Activated CD4-positive, alpha-beta memory T cell treated with anti-CD3 and anti-CD28 coated beads, Interleukin-2, amount 10 ng/mL, durations not matched to agents 7 days and 5 days (primary cell): ENCODE data around the gene KIRREL1. TPM values are rescaled to one million over a fixed set of nuclear protein-coding genes. Genes with fewer than 3 reads are reported as not detected.

ENCODE experiments used
- CTCF ChIA-PET: fragments of 350-600 bp; sonication (Branson Sonifier 250); formaldehyde crosslinking; loops from one replicate; lab custom pipeline; 2021; ENCODE audit warnings: antibody characterized with exemption, inconsistent platforms; lab: Charles Lee
- POLR2A ChIA-PET: fragments of 350-600 bp; sonication (Branson Sonifier 250); formaldehyde crosslinking; loops from one replicate; lab custom pipeline; 2021; ENCODE audit warnings: antibody characterized with exemption; lab: Charles Lee
- DNase-seq: peaks from one replicate; pipeline ENCODE4 v3.0.0-alpha.2; 2020
- H3K27ac Mint-ChIP-seq: one replicate; pipeline ENCODE4 v1.8.0; 2021; ENCODE audit warnings: mild to moderate bottlenecking, mixed read lengths
- H3K27me3 Mint-ChIP-seq: one replicate; pipeline ENCODE4 v1.8.0; 2021; ENCODE audit warnings: mixed read lengths
- H3K36me3 Mint-ChIP-seq: one replicate; pipeline ENCODE4 v1.8.0; 2021; ENCODE audit warnings: low read depth, mixed read lengths
- H3K4me1 Mint-ChIP-seq: one replicate; pipeline ENCODE4 v1.8.0; 2021; ENCODE audit warnings: mixed read lengths
- H3K4me3 Mint-ChIP-seq: one replicate; pipeline ENCODE4 v1.8.0; 2021; ENCODE audit warnings: mild to moderate bottlenecking, mixed read lengths
- H3K9me3 Mint-ChIP-seq: one replicate; pipeline ENCODE4 v1.8.0; 2021; ENCODE audit warnings: mixed read lengths
- total RNA-seq, 2 experiments: library from RNA; stranded (reverse); gene quantifications; one replicate each; pipeline ENCODE4 v1.2.3, GENCODE V29; 2021

The KIRREL1 gene
- total RNA-seq, 2 experiments from 2014 or later: not detected

DNA sequence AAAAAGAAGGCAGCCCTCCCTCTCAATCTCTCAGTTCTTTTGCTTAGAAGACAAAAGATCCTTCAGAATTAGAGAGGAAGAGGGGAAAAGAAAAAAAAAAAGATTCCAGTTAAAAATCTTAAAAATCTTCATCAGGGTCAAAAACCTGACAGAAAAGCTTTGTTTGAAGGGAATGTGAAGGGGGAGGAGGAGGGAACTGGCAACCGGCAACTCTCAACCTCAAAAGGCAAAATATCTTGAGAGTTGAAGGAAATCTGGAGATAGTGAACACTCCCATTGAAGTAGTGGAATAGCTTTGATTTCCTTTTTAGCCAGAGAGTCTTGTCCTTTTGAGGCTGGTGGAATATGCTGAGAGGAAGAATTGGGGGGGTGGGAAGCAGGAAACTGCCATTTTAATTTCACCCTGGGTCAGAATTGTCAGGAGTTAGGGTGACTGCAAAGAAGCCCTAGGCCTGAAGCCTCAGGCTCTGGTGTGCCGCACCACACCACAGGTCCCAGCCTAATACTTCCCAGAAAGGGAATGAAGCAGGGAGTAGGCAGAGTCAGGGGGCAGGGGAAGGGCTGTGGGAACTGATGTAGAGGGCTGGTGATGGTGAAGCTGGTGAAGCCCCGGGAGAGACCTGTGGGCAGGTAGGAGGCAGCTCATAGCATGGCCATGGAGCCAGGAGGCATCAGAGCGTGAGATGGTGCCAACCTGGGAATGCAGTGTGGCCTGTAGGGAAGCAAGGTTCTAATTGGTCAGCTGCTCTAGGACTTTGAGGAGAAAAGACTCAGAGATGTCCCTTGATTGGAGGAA is 24.6 kb downstream of the KIRREL1 start:
- no peak overlapping the region for H3K27ac Mint-ChIP-seq
- no peaks in the 10 kb centered on the region for H3K36me3 Mint-ChIP-seq
- POLR2A ChIA-PET: no interaction called here
- no peak overlapping the region for H3K4me3 Mint-ChIP-seq
- no peaks in the 10 kb centered on the region for H3K9me3 Mint-ChIP-seq
- H3K27me3 Mint-ChIP-seq: peaks cover 35% of the 10 kb centered on the region
- CTCF ChIA-PET: interaction anchor here (0.7 kb wide), 1 partner anchor 532 kb away, joined by 3 read pairs; no protein-coding TSS in a partner anchor
- no peaks in the 10 kb centered on the region for H3K4me1 Mint-ChIP-seq
- DNase-seq: no peak

DNA sequence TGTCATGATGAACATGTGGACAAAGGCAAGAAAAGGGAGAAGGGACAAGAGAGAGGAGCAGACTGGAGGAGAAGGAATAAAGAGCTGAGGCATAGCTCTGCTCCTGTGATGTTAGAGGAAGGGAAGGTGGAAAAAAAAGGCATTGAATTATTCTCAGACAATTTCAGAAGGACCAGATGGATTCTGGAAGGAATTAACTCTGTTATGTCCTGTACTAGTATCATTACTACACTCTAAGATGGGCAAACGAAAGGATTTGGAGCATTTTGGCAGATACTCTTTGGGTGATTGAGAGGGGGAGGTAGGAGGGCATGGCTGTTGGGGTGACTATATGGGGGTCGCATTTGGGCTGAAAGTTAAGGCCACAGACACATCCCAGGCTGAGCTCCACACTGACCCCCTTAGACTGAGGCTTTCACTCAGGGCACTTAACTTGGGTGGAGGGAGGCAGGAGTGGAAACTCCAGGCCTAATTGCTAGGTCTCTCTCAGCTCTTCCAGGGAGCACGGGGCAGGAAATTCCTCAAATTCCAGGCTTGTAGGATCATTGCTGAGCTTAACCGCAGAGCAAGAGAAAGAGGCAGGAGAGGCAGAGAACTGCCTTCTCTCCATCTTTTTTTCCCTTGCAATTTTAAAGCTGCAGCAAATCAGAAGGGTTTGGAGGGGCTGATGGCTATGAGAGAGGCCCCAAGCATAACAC is 25.9 kb downstream of the KIRREL1 start:
- no peak for DNase-seq
- no peaks in the 10 kb centered on the region for H3K36me3 Mint-ChIP-seq
- no peak overlapping the region for H3K4me3 Mint-ChIP-seq
- no peaks in the 10 kb centered on the region for H3K9me3 Mint-ChIP-seq
- H3K27ac Mint-ChIP-seq: no peak overlapping the region
- CTCF ChIA-PET: no interaction called here
- no peaks in the 10 kb centered on the region for H3K4me1 Mint-ChIP-seq
- POLR2A ChIA-PET: no interaction called here
- peaks cover 31% of the 10 kb centered on the region for H3K27me3 Mint-ChIP-seq

DNA sequence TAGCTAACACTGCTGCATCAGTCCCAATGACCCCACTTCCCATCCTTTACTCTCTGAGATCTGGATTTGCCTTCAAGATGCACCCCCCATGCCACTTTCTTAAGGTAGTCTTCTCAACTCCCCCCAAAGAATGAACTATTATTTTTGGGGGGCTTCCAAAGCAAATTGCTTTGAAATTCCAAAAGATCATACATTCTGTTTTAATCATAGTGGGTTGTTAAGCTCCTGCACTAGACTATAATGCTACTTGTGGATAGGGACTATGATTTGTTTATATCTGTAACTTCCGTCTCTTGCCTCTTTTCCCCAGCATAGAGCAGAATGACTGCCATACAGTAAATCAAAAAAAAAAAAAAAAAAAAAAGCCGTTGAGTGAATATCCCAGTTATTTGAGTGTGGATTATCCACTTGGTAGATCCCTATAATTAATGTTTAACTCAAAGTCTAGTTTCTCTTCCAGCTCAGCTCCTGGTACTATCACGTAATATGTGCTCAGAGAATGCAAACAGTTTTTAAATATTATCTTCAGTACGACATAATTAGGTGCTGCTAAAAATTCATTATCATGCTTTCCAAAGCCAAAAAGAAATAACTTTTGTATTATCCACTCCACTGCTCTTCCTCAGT is 26.9 kb downstream of the KIRREL1 start:
- H3K4me1 Mint-ChIP-seq: no peaks in the 10 kb centered on the region
- peaks cover 28% of the 10 kb centered on the region for H3K27me3 Mint-ChIP-seq
- DNase-seq: no peak
- H3K27ac Mint-ChIP-seq: no peak overlapping the region
- H3K4me3 Mint-ChIP-seq: no peak overlapping the region
- no peaks in the 10 kb centered on the region for H3K36me3 Mint-ChIP-seq
- ChIA-PET CTCF (no interaction called here), POLR2A (no interaction called here)
- no peaks in the 10 kb centered on the region for H3K9me3 Mint-ChIP-seq

DNA sequence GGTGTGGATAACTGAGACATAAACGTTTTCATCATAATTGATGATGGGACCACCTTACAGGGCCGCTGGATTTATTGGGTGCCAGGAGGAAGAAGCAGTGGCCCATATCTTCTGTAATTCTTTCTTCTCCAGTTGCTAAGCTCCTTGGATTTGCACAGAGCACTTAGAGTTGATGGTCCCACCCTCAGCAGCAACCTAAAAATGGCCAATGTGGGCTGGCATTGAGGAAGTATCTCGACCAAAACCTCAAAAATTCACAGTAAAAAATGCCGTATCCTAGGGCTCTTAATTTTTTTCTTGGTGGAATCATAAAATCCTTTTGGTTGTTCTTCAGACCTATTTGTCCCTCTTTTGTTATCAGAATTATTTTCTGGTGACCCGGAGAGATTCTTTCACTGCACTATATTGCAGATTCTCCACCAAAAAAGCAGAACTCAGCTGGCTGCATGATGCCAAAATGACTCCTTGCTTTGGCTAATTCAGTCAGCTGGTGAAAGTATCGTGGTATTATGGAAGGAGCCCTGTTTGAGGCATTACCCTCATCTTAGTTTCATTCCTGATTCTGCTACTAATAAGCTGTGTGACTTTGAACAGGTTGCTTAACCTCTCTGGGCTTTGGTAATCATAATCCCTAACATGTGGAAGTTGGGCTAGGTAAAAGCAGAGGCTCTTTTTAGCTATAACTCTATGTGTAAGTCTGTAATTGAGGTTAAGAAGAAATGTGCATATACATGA is 27.6 kb downstream of the KIRREL1 start:
- Mint-ChIP-seq H3K4me1 (no peaks in the 10 kb centered on the region), H3K9me3 (no peaks in the 10 kb centered on the region), H3K4me3 (no peak overlapping the region), H3K27ac (no peak overlapping the region), H3K27me3 (peaks cover 28% of the 10 kb centered on the region), H3K36me3 (no peaks in the 10 kb centered on the region)
- POLR2A ChIA-PET: no interaction called here
- CTCF ChIA-PET: no interaction called here
- no peak for DNase-seq

DNA sequence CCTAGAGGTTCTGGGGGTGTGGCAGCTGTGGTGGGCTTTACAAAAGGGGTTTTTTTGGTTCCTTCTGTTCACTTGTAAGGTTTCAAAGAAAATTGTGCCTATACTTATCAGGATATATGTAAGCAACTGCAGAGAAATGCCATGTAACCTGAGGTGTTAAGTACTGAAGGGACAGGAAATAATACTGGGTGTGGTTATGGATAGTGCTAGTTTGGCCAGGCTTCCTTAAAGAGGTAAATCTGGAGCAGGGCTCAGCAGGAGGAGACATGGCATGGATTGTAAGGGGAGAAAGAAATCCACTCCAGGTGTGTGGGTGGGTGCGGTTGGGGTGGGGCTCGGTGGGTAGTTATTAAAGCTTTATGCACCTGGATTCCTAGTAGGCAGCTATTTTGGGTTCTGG is 28.3 kb downstream of the KIRREL1 start:
- Mint-ChIP-seq H3K36me3 (no peaks in the 10 kb centered on the region), H3K4me3 (no peak overlapping the region), H3K4me1 (no peaks in the 10 kb centered on the region), H3K27ac (no peak overlapping the region), H3K9me3 (no peaks in the 10 kb centered on the region), H3K27me3 (peaks cover 24% of the 10 kb centered on the region)
- POLR2A ChIA-PET: no interaction called here
- no peak for DNase-seq
- CTCF ChIA-PET: no interaction called here

DNA sequence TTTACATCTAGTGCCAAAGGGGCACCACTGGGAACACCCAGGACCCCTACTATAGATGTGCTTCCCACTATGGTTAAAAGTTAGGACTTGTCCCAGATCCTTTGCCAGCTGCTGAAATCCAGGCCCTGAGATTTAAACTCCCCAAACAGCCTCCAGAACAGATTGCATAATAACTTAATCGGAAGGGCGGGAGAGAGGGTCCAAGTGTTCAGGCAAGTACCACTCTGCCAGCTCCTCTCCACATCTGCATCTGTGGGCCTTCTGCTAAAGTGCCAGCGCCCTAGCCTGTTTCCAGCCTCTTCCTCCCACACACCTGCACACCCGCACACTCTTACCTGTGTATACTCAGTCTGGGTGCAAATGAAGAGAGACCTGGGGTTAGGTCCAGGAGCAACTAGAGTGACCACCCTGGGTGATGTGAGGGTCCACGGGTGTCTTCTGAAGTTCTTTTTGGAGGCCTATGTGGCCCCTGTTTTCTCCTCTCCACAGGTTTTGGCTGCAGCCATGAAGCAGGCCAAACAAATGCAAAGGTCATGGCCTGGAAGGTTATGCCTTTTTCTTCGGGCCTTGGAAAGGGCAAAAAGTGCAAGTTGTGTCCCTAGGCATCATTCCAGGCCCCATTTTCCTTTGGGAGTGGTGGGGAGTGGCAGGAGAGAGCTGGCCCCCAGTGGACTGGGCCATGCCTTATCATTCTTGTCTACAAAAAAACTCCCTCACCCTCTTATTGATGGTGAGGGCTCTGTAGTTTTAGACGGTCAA is 29.3 kb downstream of the KIRREL1 start:
- Mint-ChIP-seq H3K4me3 (no peak overlapping the region), H3K27me3 (peaks cover 19% of the 10 kb centered on the region), H3K4me1 (no peaks in the 10 kb centered on the region), H3K27ac (no peak overlapping the region), H3K36me3 (no peaks in the 10 kb centered on the region), H3K9me3 (no peaks in the 10 kb centered on the region)
- CTCF ChIA-PET: no interaction called here
- no peak for DNase-seq
- POLR2A ChIA-PET: no interaction called here

DNA sequence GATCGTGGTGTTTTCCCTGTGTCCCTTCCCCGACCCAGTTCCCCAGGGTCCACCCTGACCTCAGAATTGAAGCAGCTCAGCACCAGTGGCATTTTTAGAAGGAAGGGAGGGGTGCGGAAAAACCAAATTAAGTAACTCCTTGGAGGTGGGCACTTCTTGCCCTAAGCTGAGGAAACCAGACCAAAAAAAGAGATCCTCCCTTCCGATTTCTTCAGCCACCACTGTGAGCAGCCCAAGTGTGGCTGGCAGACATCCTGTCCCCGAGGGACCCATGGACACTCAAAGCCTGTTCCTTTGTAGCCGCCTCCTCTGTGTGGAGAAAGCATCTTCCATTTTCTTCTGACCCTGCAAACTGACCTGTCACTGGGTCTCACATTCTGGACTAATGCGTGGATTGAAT is 31.3 kb downstream of the KIRREL1 start:
- H3K27me3 Mint-ChIP-seq: peaks cover 2% of the 10 kb centered on the region
- H3K27ac Mint-ChIP-seq: no peak overlapping the region
- H3K36me3 Mint-ChIP-seq: no peaks in the 10 kb centered on the region
- ChIA-PET POLR2A (no interaction called here), CTCF (no interaction called here)
- H3K4me3 Mint-ChIP-seq: no peak overlapping the region
- H3K4me1 Mint-ChIP-seq: no peaks in the 10 kb centered on the region
- no peak for DNase-seq
- no peaks in the 10 kb centered on the region for H3K9me3 Mint-ChIP-seq

DNA sequence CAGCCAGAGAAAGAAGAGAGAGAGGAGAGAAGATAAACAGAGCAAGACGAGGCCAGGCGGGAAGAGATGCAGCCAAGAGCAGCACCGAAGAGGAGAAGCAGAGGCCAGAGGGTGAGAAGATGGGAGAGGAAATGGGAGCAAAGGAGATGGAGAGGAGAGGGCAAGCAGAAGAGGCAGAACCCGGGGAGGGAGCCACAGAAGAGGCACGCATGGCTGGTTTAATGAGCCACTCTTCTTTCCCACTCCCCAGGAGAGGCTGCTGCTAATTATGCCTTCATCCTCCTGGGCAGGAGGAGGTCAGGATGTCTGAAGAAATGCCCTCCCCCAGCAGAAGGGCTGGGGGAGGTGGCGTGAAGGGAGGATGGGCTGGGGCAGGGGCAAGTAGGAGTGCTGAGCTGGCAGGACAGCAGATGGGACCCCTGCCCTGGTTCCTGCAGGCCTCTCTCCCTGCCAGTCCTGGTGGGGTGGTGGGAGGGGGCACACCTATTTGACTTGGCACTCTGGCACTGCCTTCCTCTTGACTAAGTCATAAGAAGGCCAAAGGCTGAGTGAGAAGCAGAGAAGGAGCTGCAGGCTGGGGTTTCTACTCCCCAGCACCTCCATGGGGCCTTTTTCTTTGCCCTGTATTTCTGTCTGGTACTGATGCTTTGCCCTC is 32.3 kb downstream of the KIRREL1 start:
- DNase-seq: no peak
- H3K27ac Mint-ChIP-seq: no peak overlapping the region
- ChIA-PET CTCF (no interaction called here), POLR2A (no interaction called here)
- no peak overlapping the region for H3K4me3 Mint-ChIP-seq
- H3K9me3 Mint-ChIP-seq: no peaks in the 10 kb centered on the region
- peaks cover 2% of the 10 kb centered on the region for H3K27me3 Mint-ChIP-seq
- H3K4me1 Mint-ChIP-seq: no peaks in the 10 kb centered on the region
- no peaks in the 10 kb centered on the region for H3K36me3 Mint-ChIP-seq

DNA sequence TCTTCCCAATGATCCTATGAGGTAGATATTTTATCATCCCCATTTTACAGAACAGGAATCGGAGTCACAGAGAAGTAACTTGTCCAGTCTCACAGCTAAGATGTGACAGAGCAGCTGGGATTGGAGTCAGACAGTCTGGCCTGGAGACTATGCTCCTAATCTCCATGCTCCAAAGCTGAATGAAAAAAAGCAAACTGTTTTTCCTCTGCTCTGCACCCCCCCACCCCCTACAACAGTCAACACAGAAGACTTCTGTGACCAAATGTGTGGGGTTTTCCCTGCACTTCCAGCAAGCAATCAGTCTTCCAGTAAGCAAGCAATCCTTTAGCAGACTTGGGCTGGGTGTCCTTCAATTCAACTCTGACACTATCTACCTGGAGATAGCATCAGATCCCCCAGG is 33.2 kb downstream of the KIRREL1 start:
- ChIA-PET CTCF (no interaction called here), POLR2A (no interaction called here)
- DNase-seq: no peak
- no peak overlapping the region for H3K27ac Mint-ChIP-seq
- peaks cover 6% of the 10 kb centered on the region for H3K27me3 Mint-ChIP-seq
- H3K36me3 Mint-ChIP-seq: no peaks in the 10 kb centered on the region
- H3K4me1 Mint-ChIP-seq: no peaks in the 10 kb centered on the region
- H3K9me3 Mint-ChIP-seq: no peaks in the 10 kb centered on the region
- H3K4me3 Mint-ChIP-seq: no peak overlapping the region

DNA sequence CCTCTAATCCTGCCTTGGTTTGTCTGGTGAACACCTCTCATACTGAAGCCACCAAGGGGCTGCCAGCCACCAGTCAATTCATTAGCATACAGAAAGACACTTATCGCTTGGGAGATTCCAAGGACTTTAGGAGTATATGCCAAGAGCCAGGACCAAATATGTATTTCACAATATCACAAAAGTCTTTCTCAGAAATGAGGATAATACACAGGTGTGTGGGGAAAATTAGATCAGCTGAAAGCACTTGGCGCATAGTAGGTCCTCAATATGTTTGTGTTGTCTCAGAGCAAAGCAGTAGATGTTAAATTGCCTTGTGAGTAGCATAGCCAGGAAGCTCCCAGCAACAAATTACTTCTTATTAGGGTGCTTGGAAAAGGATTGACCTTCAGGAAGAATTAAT is 34.1 kb downstream of the KIRREL1 start:
- H3K4me1 Mint-ChIP-seq: no peaks in the 10 kb centered on the region
- H3K4me3 Mint-ChIP-seq: no peak overlapping the region
- H3K27me3 Mint-ChIP-seq: peaks cover 6% of the 10 kb centered on the region
- no peak for DNase-seq
- H3K27ac Mint-ChIP-seq: no peak overlapping the region
- no peaks in the 10 kb centered on the region for H3K36me3 Mint-ChIP-seq
- ChIA-PET POLR2A (no interaction called here), CTCF (no interaction called here)
- H3K9me3 Mint-ChIP-seq: no peaks in the 10 kb centered on the region

DNA sequence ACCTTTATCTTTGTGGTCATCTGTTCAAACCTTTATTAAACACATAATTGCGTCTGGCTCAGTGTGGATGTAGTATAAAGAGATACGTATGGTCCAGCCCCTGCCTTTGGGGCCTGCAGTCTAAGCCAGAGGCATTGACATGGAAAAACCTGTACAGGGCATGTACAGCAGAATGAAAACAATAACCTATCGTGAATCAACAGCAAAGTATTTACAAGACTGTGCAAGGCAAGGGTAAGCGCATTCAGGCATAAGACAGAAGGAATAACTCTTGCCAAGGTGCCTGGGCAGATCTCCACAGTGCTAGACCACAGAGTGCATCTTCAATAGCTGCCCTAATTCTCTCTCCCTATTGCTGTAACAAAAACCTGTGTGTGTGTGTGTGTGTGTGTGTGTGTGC is 35.5 kb downstream of the KIRREL1 start:
- no peaks in the 10 kb centered on the region for H3K36me3 Mint-ChIP-seq
- peaks cover 4% of the 10 kb centered on the region for H3K27me3 Mint-ChIP-seq
- H3K4me1 Mint-ChIP-seq: no peaks in the 10 kb centered on the region
- no peak for DNase-seq
- CTCF ChIA-PET: no interaction called here
- no peaks in the 10 kb centered on the region for H3K9me3 Mint-ChIP-seq
- no peak overlapping the region for H3K27ac Mint-ChIP-seq
- H3K4me3 Mint-ChIP-seq: no peak overlapping the region
- POLR2A ChIA-PET: no interaction called here

DNA sequence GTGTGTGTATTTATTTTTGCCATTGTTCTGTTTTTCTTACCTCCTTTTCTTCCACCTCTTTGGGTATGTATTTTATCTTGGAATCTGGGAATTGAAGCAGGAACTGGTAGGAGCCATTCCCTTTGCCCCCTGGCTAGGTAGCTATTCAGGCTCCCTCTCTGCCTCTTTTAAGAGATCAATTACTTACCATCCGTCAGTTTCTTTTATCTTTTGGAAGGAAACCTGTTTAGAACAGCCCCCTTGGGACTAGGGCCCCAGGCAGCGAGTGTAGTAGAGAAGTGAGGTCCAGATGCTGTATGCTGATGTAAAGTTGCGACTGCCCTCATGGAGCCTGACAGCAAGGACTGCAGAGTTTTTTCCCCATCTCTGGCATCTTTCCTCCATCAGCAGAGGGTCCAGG is 41.6 kb downstream of the KIRREL1 start:
- ChIA-PET CTCF (interaction anchor here (0.9 kb wide), 1 partner anchor 88 kb away, joined by 4 read pairs; no protein-coding TSS in a partner anchor), POLR2A (no interaction called here)
- Mint-ChIP-seq H3K27ac (no peak overlapping the region), H3K4me1 (no peaks in the 10 kb centered on the region), H3K4me3 (no peak overlapping the region), H3K27me3 (peaks cover 4% of the 10 kb centered on the region), H3K9me3 (no peaks in the 10 kb centered on the region), H3K36me3 (no peaks in the 10 kb centered on the region)
- no peak for DNase-seq
